HS-5 (cell line): ENCODE measurements around the gene SLAMF7.
"Not testable (repeated sequence)": the region's sequence is repeated elsewhere in the genome, so short reads cannot be mapped to it uniquely, and the experiment has no call there.

Experiments
- DNase-seq: peaks from one replicate; pipeline ENCODE4 v3.0.0-alpha.2; 2012; ENCODE audit warnings: low read depth

The SLAMF7 gene

GRCh38 chr1:160720356-160721085, 18.5 kb upstream of the SLAMF7 start:
- DNase-seq: no peak

- DNase-seq: no peak
These were observed 17.6 kb upstream of the SLAMF7 start for GRCh38 chr1:160721473-160721872.

GRCh38 chr1:160722726-160723125, 16.3 kb upstream of the SLAMF7 start:
- no peak for DNase-seq

GRCh38 chr1:160723332-160723731, 15.7 kb upstream of the SLAMF7 start:
- no peak for DNase-seq

DNA sequence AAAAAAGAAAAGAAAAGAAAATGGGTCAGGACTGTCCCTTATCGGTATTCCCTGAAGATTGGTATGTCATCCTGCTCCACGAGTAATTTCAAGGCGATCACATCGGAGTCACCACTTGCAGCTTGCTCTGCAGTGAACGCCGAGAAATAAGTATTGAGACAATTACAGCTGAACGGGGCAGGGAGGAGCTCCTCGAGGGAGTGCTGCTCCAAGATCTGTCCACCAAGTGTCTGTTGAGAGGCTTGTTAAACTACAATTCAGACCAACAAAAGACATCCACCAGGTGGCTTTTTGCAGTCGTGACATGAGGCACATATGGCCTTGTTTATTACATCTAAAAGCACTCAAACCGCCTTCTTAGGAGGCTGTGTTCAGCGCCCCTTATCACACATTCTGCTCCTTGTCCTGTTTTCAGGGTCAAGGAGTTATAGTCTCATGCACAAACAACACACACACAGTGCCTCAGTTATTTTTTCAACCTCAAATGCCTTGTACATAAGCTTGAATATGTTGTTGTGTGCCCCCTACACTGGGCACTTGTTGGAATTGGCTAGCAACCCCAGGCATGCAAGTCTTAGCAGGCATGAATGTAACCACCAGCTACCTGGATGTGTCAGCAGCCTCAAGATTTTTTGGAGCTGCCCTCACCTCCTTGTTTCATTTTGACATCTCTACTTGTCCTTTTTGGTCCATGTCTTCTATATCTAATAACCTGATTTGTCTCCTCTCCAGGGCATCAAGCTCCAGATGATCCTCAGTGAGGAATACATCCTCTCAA, 14.4 kb upstream of the SLAMF7 start:
- DNase-seq: no peak

DNA sequence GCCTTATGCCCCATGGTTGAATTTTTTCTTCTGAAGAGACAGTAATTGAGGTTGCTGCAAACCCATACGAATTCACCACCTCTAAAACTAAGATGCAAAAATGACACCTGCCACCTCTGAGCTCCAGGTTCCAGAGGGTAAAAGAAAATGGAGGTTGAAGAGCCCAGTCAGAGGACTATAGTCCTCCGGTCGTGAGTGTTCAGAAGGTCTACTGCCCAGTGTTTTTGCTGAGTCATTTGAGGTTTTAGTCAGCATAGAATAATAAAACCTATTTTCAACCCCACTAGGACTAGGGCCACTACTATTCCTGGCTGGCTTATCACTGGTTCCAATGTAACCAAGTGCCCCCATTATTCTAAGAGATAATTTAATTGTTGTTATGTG, 12.9 kb upstream of the SLAMF7 start:
- no peak for DNase-seq

DNA sequence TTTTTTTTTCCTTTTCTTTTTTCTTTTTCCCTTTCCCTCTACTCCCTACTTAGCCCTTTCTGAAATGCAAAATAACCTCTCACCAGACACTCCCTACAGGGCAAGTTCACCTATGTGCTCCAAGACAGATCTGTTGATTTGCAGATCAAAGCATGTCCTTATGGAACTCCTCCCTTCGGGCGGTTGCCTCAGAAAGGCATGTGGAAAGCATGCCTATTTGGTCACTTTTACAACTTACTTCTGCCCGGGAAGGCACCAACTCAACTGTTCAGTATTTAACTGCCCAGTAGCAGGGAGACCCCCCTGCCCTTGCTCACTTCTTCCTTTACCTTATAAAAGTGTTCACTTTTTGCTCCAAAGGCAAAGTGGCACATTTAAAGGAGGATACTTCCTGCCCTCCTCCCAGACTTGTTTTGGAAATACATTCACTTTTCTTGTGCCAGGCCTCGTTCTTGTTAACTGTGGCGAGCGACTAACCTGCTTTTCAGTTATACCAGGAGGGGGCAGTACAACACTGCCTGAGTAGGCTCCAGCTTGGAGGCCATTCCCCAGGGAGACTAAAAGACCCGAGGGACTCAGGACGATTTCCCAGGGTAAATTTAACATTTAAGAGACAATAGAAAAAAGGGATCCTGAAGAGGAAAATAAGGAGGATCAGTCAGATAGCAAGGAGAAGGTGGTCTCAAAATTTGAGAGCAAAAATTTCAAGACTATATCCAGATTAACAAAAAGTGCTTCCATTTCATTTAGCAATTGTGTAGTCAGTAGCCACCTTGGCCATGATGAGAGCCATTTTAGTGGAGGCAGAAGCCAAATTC, 12.3 kb upstream of the SLAMF7 start:
- no peak for DNase-seq

DNA sequence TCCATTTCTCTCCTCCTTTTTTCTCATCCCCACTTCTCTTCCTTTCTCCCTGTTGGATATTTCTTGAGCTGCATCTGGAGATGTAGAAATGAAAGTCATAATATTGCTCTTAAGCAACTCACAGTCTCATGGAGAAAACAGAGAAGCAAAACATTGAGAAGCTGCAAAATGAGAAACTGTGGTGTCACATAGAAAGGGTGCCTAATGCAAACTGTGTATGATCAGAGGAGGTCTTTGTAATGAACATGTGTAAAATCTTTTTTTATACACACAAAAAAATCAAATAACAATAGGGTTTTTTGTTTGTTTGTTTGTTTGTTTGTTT, 11.8 kb upstream of the SLAMF7 start:
- DNase-seq: no peak

- DNase-seq: not testable (repeated sequence)
These were observed 7.5 kb upstream of the SLAMF7 start for GRCh38 chr1:160731564-160731963.

GRCh38 chr1:160731990-160732389, 7.1 kb upstream of the SLAMF7 start:
- DNase-seq: no peak

DNA sequence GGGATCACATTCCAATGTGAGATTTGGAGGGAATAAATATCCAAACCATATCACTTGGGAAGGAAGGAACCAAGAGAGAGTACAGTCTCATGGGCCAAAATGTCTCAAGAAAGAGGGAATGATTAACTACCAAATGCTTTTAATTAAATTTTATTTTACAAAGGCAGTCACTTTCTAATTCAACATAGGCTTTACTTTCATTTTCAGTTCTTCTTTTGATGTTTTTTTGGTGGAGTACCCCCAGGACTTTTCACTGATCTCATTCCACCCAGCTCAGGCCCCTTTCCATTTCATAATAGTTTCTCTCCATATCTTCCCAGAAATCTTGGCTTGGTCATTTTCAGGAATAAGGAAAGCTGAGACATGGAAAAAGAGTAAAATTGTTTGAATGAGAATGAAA, 5.1 kb upstream of the SLAMF7 start:
- DNase-seq: no peak

DNA sequence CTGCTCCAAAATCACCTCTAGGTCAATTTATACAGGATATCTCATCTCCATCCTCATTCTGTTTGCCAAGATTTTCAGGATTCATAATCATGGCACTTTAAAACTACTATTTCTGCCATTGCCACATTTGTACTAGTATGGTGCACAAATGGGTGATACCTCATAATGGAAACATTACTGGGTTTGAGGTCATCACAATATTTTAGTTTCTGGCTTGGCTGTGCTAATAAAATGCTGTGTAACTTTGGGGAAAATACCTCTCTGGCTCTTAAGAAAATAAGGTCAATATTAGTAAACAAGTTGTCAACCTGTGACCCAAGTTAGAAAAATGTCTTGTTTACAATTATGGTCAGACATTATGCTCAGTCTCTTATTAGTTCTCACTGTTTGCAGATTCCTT, 4.7 kb upstream of the SLAMF7 start:
- DNase-seq: no peak

DNA sequence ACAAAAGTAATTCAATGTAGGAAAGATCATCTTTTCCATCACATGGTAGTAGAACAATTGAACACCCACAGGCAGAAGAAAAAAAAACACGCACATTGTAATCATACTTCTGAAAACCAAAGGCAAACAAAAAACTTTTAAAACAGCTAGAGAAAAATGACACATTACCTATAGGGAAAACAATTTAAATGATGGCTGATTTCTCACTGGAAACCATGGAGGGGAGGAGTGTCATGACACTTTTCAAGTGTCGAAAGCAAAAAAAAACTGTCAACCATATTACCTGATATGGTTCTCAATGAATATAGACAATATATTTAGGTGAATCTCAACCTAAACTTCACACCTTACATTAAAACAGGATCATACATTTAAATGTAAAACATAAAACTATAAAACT, 776 bp upstream of the SLAMF7 start:
- DNase-seq: no peak

GRCh38 chr1:160740133-160740688, 1.2 kb downstream of the SLAMF7 start:
- no peak for DNase-seq

DNA sequence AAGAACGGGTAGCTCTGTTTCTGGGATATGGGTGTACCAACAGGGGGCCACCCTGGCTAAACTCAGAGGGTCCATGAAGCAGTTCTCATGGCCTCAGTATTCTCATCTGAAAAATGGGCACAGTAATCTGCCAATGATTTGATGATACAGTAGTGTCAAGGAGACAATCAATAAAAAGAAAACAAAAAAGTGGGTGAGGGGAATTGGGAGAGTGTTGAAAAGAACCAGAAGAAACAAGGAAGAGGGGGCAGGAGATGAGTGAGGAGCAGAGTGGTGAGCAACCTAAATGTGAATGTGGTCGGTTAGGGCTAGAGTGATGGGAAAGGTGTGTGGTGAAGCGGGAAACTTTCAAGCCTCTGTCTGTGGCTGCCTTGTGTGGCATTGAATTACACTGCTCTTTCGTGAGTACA, 2.0 kb downstream of the SLAMF7 start:
- DNase-seq: no peak

- no peak for DNase-seq
These were observed 2.7 kb downstream of the SLAMF7 start for GRCh38 chr1:160741612-160742348.

DNA sequence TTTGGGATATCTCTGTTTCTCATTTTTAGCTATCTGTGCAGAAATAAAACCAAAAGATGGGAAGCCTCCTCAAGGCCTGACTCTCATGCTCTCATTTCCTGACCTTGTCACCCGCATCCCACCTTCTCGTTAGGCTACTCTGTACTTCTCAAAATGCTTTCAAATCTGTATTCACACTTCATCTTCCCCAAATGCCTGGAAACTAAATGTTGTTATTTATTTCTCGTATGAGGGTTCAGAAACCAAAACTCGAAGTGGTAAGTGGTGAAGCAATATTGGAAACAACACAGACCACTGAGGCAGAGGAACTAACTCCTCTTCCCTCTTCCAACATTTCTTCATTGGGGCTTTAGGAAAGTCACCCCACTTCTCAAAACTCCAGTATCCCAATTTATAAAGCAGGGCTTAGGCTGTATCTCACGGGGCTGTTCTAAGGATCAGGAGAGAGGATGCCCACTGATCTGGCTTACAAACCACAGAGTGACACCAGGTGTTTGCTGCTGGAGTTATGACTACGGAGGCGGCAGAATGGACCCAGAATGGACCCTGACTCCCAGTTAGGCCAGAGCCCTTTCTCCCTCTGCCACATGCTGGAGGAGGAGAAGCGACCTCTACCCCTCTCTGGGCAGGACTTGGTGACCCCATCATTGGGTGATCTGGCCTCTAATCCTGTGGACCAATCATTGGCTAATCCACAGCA, 3.5 kb downstream of the SLAMF7 start:
- DNase-seq: no peak

DNA sequence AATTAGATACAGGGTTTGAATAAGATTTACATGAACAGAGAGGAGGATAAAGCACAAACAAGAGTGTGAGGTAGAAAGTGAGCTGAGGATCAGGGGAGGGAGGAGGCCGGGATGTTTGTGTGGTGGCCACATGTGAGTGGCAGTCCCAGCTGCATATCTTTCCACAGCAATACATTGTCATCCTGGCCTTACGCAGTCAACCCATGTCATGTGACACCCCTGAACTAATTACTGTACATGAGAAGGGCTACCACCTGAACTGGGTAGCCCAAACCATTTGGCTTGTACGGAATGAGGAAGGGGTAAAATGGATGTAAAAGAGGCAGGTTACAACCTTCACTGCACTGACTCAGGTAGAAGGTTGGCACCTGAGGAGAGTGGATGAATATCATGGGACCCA, 4.2 kb downstream of the SLAMF7 start:
- no peak for DNase-seq

- DNase-seq: no peak
These were observed 5.3 kb downstream of the SLAMF7 start for GRCh38 chr1:160744199-160744851.

GRCh38 chr1:160744852-160745520, 5.9 kb downstream of the SLAMF7 start:
- no peak for DNase-seq
